Cardiac muscle cell (in vitro differentiated cells and primary cell): Measurements from ENCODE around the gene SNX9. TPM values are rescaled to one million over a fixed set of nuclear protein-coding genes. Genes with fewer than 3 reads are reported as not detected.
"Not testable (repeated sequence)": the region's sequence is repeated elsewhere in the genome, so short reads cannot be mapped to it uniquely, and the experiment has no call there.

Experiments
- DNase-seq, 2 donors: peaks; one replicate each; pipeline versions ENCODE4 v3.0.0 to v3.0.0-alpha.2; 2010 to 2017; ENCODE audit warnings: low read depth in 1 of 2, low spot score in 1 of 2
- H3K27ac ChIP-seq: fragments of 200-600 bp; sonication (generic); 2 replicates; pipeline ENCODE4 v1.5.1; 2016
- H3K27me3 ChIP-seq: fragments of 200-600 bp; sonication (generic); 2 replicates; pipeline ENCODE4 v1.6.0; 2016; ENCODE audit warnings: control low read depth
- H3K36me3 ChIP-seq: fragments of 200-600 bp; sonication (generic); 2 replicates; pipeline ENCODE4 v1.5.1; 2016; ENCODE audit warnings: control low read depth
- H3K4me1 ChIP-seq: fragments of 200-600 bp; sonication (generic); 2 replicates; pipeline ENCODE4 v1.8.1; 2017; ENCODE audit warnings: low read depth, mild to moderate bottlenecking, mixed run types
- H3K4me3 ChIP-seq: fragments of 200-600 bp; sonication (generic); 2 replicates; pipeline ENCODE4 v1.5.1; 2016; ENCODE audit warnings: mild to moderate bottlenecking
- H3K9me3 ChIP-seq: fragments of 200-600 bp; sonication (generic); 2 replicates; pipeline ENCODE4 v1.5.1; 2017; ENCODE audit warnings: low read depth, mild to moderate bottlenecking, control low read depth
- CTCF ChIP-seq: IDR thresholded peaks from 2 replicates; pipeline ENCODE4 v1.5.1; 2012; ENCODE audit warnings: low read depth, mild to moderate bottlenecking, low read length
- polyA plus RNA-seq: library from polyadenylated mRNA; unstranded; fragments of >200 nt; fragmentation: Nextera tagmentation; extraction: Ambion mirVana; gene quantifications from 2 replicates; pipeline ENCODE4 v1.2.1, GENCODE V29; 2016
- total RNA-seq: library from RNA; depleted of rRNA; stranded (reverse); fragments of >200 nt; gene quantifications from 2 replicates; pipeline ENCODE4 v1.2.3, GENCODE V29; 2016

The SNX9 gene
- total and polyA plus RNA-seq, 2 experiments from 2014 or later: 23.9 to 27.0 TPM

GRCh38 chr6:157850030-157850429 lies 27.0 kb downstream of the SNX9 start:
- no peak for DNase-seq
- no peaks in the 10 kb centered on the region for H3K36me3 ChIP-seq
- H3K4me3 ChIP-seq: no peak overlapping the region
- no peaks in the 10 kb centered on the region for H3K27me3 ChIP-seq
- peak overlapping the region; percentile 45 for H3K27ac ChIP-seq
- peaks cover 6% of the 10 kb centered on the region for H3K4me1 ChIP-seq
- H3K9me3 ChIP-seq: no peaks in the 10 kb centered on the region
- no peak for TF ChIP-seq CTCF

- Histone ChIP-seq H3K27me3 (no peaks in the 10 kb centered on the region), H3K36me3 (no peaks in the 10 kb centered on the region), H3K27ac (no peak overlapping the region), H3K9me3 (no peaks in the 10 kb centered on the region), H3K4me1 (no peaks in the 10 kb centered on the region), H3K4me3 (no peak overlapping the region)
- DNase-seq: no peak
- TF ChIP-seq CTCF: no peak
Measured at GRCh38 chr6:157853018-157853805, 30.2 kb downstream of the SNX9 start.

- H3K27ac ChIP-seq: no peak overlapping the region
- no peaks in the 10 kb centered on the region for H3K4me1 ChIP-seq
- no peaks in the 10 kb centered on the region for H3K36me3 ChIP-seq
- H3K27me3 ChIP-seq: no peaks in the 10 kb centered on the region
- H3K9me3 ChIP-seq: no peaks in the 10 kb centered on the region
- DNase-seq: no peak
- no peak overlapping the region for H3K4me3 ChIP-seq
- no peak for TF ChIP-seq CTCF
Measured at GRCh38 chr6:157853902-157854502, 31.0 kb downstream of the SNX9 start.

- Histone ChIP-seq H3K27me3 (no peaks in the 10 kb centered on the region), H3K36me3 (no peaks in the 10 kb centered on the region), H3K4me3 (no peak overlapping the region), H3K9me3 (no peaks in the 10 kb centered on the region), H3K4me1 (no peaks in the 10 kb centered on the region), H3K27ac (no peak overlapping the region)
- TF ChIP-seq CTCF: no peak
- no peak for DNase-seq
Measured at GRCh38 chr6:157855325-157855724, 32.3 kb downstream of the SNX9 start.

- not testable (repeated sequence) for DNase-seq, H3K9me3 ChIP-seq, H3K36me3 ChIP-seq, H3K4me3 ChIP-seq, H3K4me1 ChIP-seq, H3K27ac ChIP-seq, H3K27me3 ChIP-seq
Measured at GRCh38 chr6:157855804-157856203, 32.8 kb downstream of the SNX9 start.

- H3K4me1 ChIP-seq: peaks cover 23% of the 10 kb centered on the region
- not testable (repeated sequence) for DNase-seq, H3K4me3 ChIP-seq, H3K27ac ChIP-seq, H3K27me3 ChIP-seq, H3K36me3 ChIP-seq, H3K9me3 ChIP-seq
Measured at GRCh38 chr6:157858664-157859063, 35.6 kb downstream of the SNX9 start.
